Measurements from ENCODE around the gene ACP5.

ACP5 gene

GRCh38 chr19:11534948-11535347 is 42.5 kb downstream of the ACP5 start:
- TF ChIP-seq, protein P1, sequence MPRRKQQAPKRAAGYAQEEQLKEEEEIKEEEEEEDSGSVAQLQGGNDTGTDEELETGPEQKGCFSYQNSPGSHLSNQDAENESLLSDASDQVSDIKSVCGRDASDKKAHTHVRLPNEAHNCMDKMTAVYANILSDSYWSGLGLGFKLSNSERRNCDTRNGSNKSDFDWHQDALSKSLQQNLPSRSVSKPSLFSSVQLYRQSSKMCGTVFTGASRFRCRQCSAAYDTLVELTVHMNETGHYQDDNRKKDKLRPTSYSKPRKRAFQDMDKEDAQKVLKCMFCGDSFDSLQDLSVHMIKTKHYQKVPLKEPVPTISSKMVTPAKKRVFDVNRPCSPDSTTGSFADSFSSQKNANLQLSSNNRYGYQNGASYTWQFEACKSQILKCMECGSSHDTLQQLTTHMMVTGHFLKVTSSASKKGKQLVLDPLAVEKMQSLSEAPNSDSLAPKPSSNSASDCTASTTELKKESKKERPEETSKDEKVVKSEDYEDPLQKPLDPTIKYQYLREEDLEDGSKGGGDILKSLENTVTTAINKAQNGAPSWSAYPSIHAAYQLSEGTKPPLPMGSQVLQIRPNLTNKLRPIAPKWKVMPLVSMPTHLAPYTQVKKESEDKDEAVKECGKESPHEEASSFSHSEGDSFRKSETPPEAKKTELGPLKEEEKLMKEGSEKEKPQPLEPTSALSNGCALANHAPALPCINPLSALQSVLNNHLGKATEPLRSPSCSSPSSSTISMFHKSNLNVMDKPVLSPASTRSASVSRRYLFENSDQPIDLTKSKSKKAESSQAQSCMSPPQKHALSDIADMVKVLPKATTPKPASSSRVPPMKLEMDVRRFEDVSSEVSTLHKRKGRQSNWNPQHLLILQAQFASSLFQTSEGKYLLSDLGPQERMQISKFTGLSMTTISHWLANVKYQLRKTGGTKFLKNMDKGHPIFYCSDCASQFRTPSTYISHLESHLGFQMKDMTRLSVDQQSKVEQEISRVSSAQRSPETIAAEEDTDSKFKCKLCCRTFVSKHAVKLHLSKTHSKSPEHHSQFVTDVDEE (CRISPR knock-in tag; IDR thresholded peaks at IDR 0.05): no peak
- ATAC-seq: no peak

GRCh38 chr19:11534538-11534937 is 42.9 kb downstream of the ACP5 start:
- no peak for ATAC-seq
- no peak for TF ChIP-seq ISL1 (CRISPR knock-in tag; IDR thresholded peaks at IDR 0.05)
- TF ChIP-seq, protein P2, sequence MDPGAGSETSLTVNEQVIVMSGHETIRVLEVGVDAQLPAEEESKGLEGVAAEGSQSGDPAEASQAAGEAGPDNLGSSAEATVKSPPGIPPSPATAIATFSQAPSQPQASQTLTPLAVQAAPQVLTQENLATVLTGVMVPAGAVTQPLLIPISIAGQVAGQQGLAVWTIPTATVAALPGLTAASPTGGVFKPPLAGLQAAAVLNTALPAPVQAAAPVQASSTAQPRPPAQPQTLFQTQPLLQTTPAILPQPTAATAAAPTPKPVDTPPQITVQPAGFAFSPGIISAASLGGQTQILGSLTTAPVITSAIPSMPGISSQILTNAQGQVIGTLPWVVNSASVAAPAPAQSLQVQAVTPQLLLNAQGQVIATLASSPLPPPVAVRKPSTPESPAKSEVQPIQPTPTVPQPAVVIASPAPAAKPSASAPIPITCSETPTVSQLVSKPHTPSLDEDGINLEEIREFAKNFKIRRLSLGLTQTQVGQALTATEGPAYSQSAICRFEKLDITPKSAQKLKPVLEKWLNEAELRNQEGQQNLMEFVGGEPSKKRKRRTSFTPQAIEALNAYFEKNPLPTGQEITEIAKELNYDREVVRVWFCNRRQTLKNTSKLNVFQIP (CRISPR knock-in tag; IDR thresholded peaks at IDR 0.05; ENCODE audit: borderline replicate concordance, low read depth): no peak
- TF ChIP-seq OSR1 (CRISPR knock-in tag; IDR thresholded peaks at IDR 0.05): no peak
- TF ChIP-seq ZNF8 (CRISPR knock-in tag; IDR thresholded peaks at IDR 0.05): no peak
- TF ChIP-seq CSDC2 (CRISPR knock-in tag; IDR thresholded peaks at IDR 0.05): no peak
- TF ChIP-seq BACH2 (CRISPR knock-in tag; IDR thresholded peaks at IDR 0.05; ENCODE audit: borderline replicate concordance): no peak
- TF ChIP-seq CSRNP3 (CRISPR knock-in tag; IDR thresholded peaks at IDR 0.05): no peak
- TF ChIP-seq TCF4 (CRISPR knock-in tag; IDR thresholded peaks at IDR 0.05; ENCODE audit: borderline replicate concordance): no peak
- no peak for TF ChIP-seq ZFP30 (CRISPR knock-in tag; IDR thresholded peaks at IDR 0.05)
- TF ChIP-seq ZNF565 (CRISPR knock-in tag; conservative IDR thresholded peaks at IDR 0.05; ENCODE audit: low read depth): no peak
- no peak for TF ChIP-seq CREB5 (CRISPR knock-in tag; IDR thresholded peaks at IDR 0.05; ENCODE audit: low read depth)
- no peak for TF ChIP-seq TOX (CRISPR knock-in tag; IDR thresholded peaks at IDR 0.05; ENCODE audit: borderline replicate concordance)
- no peak for TF ChIP-seq ARNTL (CRISPR knock-in tag; IDR thresholded peaks at IDR 0.05; ENCODE audit: borderline replicate concordance, low read depth)
- TF ChIP-seq GLIS3 (CRISPR knock-in tag; IDR thresholded peaks at IDR 0.05): no peak
- no peak for TF ChIP-seq ZFP3 (CRISPR knock-in tag; IDR thresholded peaks at IDR 0.05)
- no peak for TF ChIP-seq ZC3H10 (CRISPR knock-in tag; IDR thresholded peaks at IDR 0.05)
- TF ChIP-seq, protein P1 (CRISPR knock-in tag; IDR thresholded peaks at IDR 0.05): no peak
- no peak for TF ChIP-seq SNAI2 (CRISPR knock-in tag; IDR thresholded peaks at IDR 0.05)
- no peak for TF ChIP-seq ESRRG (CRISPR knock-in tag; IDR thresholded peaks at IDR 0.05)
- no peak for TF ChIP-seq PATZ1 (CRISPR knock-in tag; IDR thresholded peaks at IDR 0.05; ENCODE audit: borderline replicate concordance)

Measured in SK-N-SH treated with all-trans-retinoic acid at 6 μM for 48 hours (cell line).